SH-SY5Y (cell line): Measurements from ENCODE around the gene ESPN.

Source experiments
- GATA2 ChIP-seq: IDR thresholded peaks from 2 replicates; pipeline ENCODE4 v1.6.1; 2011; ENCODE audit warnings: mild to moderate bottlenecking, low read depth, low read length
- GATA3 ChIP-seq: IDR thresholded peaks from 2 replicates; pipeline ENCODE4 v1.6.1; 2011; ENCODE audit warnings: low read depth, mild to moderate bottlenecking, low read length, moderate library complexity

Gene ESPN

GRCh38 chr1:6454856-6455751, 30.5 kb downstream of the ESPN start:
- TF ChIP-seq GATA2 (no peak), GATA3 (no peak)

- TF ChIP-seq GATA2 = no peak
- no peak for TF ChIP-seq GATA3
Observed at GRCh38 chr1:6456800-6457466, 32.4 kb downstream of the ESPN start.

- TF ChIP-seq GATA3 (no peak), GATA2 (no peak)
Observed at GRCh38 chr1:6459850-6460265, 35.3 kb downstream of the ESPN start.

GRCh38 chr1:6460301-6461050, 35.9 kb downstream of the ESPN start:
- no peak for TF ChIP-seq GATA2
- TF ChIP-seq GATA3 = no peak

GRCh38 chr1:6461051-6461530, 36.5 kb downstream of the ESPN start:
- TF ChIP-seq GATA3 (no peak), GATA2 (no peak)

- TF ChIP-seq GATA3 (no peak), GATA2 (no peak)
Observed at GRCh38 chr1:6461538-6462411, 37.2 kb downstream of the ESPN start.

DNA sequence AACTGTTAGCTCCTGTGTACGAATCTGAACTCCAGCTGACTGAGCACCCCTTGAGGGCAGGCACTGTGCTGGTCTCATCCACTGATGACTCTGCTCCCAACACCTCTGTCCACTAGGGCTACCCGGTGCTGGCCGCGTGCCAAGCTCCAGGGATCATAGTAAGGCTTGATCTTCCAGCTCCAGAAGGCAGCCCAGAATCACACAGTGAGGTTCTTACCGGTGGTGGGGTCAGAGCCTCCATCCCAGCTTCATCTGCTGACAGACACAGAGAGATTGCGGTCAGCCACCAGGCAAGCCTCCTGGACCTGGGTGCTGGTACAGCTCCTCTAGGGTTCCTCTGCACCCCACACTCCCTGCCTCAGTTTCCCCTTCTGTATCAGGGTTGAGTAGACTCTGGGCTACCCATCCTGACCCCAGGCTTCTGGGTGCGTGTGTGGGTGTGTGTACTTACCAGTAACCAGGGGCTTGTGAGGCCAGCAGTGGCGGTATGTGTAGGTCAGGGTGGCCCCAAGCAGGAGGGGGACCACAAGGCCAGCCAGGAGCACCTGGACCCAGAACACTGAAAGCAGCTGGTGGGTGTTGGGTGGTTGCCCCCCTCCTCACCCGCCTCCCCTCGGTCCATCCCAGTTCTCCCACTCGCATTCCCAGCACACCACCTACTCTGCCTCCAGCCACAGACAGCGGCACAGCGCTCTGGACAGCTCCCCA, 38.0 kb downstream of the ESPN start:
- no peak for TF ChIP-seq GATA3
- TF ChIP-seq GATA2 = no peak

GRCh38 chr1:6463120-6463412, 38.5 kb downstream of the ESPN start:
- TF ChIP-seq GATA3 (no peak), GATA2 (no peak)

DNA sequence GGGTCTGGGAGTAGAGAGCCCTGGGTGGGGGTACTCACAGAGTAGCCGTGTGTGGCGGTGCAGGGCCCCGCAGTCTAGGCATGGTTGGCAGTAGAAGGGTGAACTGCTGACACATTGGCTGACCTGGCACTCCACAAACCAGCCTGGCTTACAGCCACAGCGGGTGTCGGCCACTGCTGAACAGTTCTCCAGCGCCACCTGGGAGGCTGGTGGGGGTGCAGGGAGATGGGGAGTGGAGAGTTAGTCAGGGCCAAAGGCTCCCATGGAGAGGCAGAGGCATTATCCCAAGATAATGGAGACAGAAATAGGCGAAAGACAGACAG, 39.9 kb downstream of the ESPN start:
- TF ChIP-seq GATA3 = no peak
- no peak for TF ChIP-seq GATA2

GRCh38 chr1:6464915-6465314, 40.3 kb downstream of the ESPN start:
- no peak for TF ChIP-seq GATA3
- TF ChIP-seq GATA2 = no peak

- TF ChIP-seq GATA3 (no peak), GATA2 (no peak)
Observed at GRCh38 chr1:6465461-6466005, 41.0 kb downstream of the ESPN start.

- no peak for TF ChIP-seq GATA2
- TF ChIP-seq GATA3 = no peak
Observed at GRCh38 chr1:6466023-6466422, 41.4 kb downstream of the ESPN start, which contains the start of gene TNFRSF25. Gene TNFRSF25, minus strand, starts transcription at chr1:6466173. Its CDS starts 66 bp downstream, at chr1:6466107.

DNA sequence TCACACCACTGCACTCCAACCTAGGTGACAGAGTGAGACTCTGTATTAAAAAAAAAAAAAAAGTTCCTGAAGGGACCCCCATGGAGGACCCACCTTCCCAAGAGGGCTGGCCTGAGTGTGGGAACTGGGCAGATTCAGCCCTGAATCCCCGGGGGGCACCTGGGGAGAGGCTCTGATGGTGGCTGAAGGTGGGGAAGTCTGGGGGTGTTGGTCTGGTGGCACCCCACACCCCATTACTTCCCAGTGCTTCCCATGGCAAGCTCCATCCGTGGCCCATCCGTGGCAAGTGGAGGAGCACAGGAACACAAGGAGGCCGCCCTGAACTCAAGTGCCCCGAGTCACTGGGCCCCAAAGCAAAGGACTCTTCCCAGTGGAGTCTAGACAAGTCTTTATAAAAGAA, 42.2 kb downstream of the ESPN start:
- TF ChIP-seq GATA3 (no peak), GATA2 (no peak)
